Thoracic aorta (tissue), 2 donors: Measurements from ENCODE around the gene RETREG2. TPM values are rescaled to one million over a fixed set of nuclear protein-coding genes. Genes with fewer than 3 reads are reported as not detected.
A peak's percentile ranks its signal among the peaks of the same experiment; 100 is the strongest.

Experiments
- ATAC-seq: fragments of 150-250 bp; one replicate; pipeline ENCODE4 v1.8.0; 2017; ENCODE audit warnings: low read depth; ENCODE audit not compliant: insufficient number of reproducible peaks, low FRiP score
- DNase-seq: peaks from one replicate; pipeline ENCODE4 v3.0.0-alpha.2; 2020; ENCODE audit warnings: low spot score
- H3K27ac ChIP-seq, 2 donors: fragments of 200-600 bp; sonication (generic); 1 replicate in 1 of 2; 2 replicates in 1 of 2; pipeline ENCODE4 v1.5.1; 2016; ENCODE audit warnings: mild to moderate bottlenecking in 2 of 2, moderate library complexity in 2 of 2
- H3K27me3 ChIP-seq: fragments of 200-600 bp; sonication (generic); replicated peaks from 2 replicates; pipeline ENCODE4 v1.6.0; 2016; ENCODE audit warnings: mild to moderate bottlenecking; ENCODE audit not compliant: insufficient read depth
- H3K36me3 ChIP-seq: fragments of 200-600 bp; sonication (generic); one replicate; pipeline ENCODE4 v1.5.1; 2016
- H3K4me1 ChIP-seq, 2 donors: fragments of 200-600 bp; sonication (generic); 1 replicate in 1 of 2; 2 replicates in 1 of 2; pipeline versions ENCODE4 v1.5.1 to v1.6.0; 2016; ENCODE audit warnings: low read depth in 2 of 2, mild to moderate bottlenecking in 1 of 2; ENCODE audit not compliant: control insufficient read depth in 1 of 2
- H3K4me3 ChIP-seq: fragments of 200-600 bp; sonication (generic); 2 replicates; pipeline ENCODE4 v1.5.1; 2016; ENCODE audit warnings: mild to moderate bottlenecking
- H3K9me3 ChIP-seq: fragments of 200-600 bp; sonication (generic); 2 replicates; pipeline ENCODE4 v1.5.1; 2016
- total RNA-seq, 2 donors: library from RNA; depleted of rRNA; stranded (reverse); fragments of >200 nt; gene quantifications; one replicate each; pipeline versions ENCODE4 v1.1.0 to v1.2.3, GENCODE V29; 2016
- TF ChIP-seq, protein P1 (sequence below): fragments of 200-600 bp; sonication (generic); IDR thresholded peaks from one replicate; pipeline ENCODE4 v1.5.1; 2019; ENCODE audit warnings: antibody characterized with exemption

Gene RETREG2
- total RNA-seq, 2 donors from 2014 or later = 43.8 to 58.6 TPM

DNA sequence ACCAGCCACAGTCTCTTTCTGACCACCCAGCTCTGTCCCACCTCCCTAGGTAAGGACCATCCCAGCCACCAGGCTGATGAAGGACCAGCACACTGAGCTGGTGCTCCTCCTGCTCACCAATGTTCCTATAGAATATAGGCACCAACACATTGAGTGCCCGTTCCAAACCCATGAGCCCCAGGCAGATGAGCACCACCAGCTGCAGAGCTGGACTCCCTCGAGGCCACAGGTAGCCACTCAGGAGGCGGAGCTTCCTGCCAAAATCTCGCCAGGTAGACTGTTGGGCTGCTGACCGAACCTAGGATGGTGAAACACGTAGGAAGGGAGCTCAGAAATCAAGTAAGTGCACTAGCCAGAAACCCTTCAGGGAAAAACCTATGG is 38.5 kb downstream of the RETREG2 start:
- TF ChIP-seq, protein P1, sequence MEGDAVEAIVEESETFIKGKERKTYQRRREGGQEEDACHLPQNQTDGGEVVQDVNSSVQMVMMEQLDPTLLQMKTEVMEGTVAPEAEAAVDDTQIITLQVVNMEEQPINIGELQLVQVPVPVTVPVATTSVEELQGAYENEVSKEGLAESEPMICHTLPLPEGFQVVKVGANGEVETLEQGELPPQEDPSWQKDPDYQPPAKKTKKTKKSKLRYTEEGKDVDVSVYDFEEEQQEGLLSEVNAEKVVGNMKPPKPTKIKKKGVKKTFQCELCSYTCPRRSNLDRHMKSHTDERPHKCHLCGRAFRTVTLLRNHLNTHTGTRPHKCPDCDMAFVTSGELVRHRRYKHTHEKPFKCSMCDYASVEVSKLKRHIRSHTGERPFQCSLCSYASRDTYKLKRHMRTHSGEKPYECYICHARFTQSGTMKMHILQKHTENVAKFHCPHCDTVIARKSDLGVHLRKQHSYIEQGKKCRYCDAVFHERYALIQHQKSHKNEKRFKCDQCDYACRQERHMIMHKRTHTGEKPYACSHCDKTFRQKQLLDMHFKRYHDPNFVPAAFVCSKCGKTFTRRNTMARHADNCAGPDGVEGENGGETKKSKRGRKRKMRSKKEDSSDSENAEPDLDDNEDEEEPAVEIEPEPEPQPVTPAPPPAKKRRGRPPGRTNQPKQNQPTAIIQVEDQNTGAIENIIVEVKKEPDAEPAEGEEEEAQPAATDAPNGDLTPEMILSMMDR = no peak
- peaks cover 39% of the 10 kb centered on the region for H3K36me3 ChIP-seq
- H3K4me3 ChIP-seq = no peak overlapping the region
- DNase-seq = no peak
- no peaks in the 10 kb centered on the region for H3K9me3 ChIP-seq
- H3K4me1 ChIP-seq = peaks cover 17 to 39% of the 10 kb centered on the region in 2 donors
- no peak for ATAC-seq
- no peaks in the 10 kb centered on the region for H3K27me3 ChIP-seq
- peak overlapping the region; percentile 1 to 89 for H3K27ac ChIP-seq

DNA sequence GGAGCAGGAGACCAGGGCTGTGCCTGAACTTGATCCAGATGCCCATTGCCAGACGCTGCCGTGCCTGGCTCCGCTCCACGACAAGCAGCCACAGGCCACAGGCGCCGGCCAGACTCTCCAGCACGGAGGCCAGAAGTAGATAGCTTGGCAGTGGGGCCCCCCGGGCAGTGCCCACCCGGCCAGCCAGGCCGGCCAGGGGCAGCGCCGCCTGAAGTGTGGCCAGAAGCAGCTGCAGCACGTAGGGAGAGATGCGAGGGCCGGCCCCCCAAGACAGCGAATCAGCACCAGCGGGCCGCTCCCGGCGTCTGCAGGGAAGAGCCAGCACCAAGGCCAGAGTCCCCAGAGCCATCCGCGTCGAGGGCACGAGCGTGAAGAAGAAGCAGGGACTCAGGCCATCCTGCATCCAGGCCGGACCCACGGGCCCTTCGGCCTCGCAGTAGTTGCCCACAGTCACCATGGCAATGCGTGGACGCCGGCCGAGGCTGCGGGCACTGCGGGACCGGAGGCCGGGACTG is 40.2 kb downstream of the RETREG2 start:
- Histone ChIP-seq H3K36me3 (peaks cover 52% of the 10 kb centered on the region), H3K27ac (peak overlapping the region; percentile 89 to 93), H3K4me1 (peaks cover 17 to 39% of the 10 kb centered on the region in 2 donors), H3K27me3 (no peaks in the 10 kb centered on the region), H3K4me3 (peak overlapping the region; percentile 74), H3K9me3 (no peaks in the 10 kb centered on the region)
- DNase-seq = no peak
- ATAC-seq = peak; percentile 32
- TF ChIP-seq, protein P1 = no peak

DNA sequence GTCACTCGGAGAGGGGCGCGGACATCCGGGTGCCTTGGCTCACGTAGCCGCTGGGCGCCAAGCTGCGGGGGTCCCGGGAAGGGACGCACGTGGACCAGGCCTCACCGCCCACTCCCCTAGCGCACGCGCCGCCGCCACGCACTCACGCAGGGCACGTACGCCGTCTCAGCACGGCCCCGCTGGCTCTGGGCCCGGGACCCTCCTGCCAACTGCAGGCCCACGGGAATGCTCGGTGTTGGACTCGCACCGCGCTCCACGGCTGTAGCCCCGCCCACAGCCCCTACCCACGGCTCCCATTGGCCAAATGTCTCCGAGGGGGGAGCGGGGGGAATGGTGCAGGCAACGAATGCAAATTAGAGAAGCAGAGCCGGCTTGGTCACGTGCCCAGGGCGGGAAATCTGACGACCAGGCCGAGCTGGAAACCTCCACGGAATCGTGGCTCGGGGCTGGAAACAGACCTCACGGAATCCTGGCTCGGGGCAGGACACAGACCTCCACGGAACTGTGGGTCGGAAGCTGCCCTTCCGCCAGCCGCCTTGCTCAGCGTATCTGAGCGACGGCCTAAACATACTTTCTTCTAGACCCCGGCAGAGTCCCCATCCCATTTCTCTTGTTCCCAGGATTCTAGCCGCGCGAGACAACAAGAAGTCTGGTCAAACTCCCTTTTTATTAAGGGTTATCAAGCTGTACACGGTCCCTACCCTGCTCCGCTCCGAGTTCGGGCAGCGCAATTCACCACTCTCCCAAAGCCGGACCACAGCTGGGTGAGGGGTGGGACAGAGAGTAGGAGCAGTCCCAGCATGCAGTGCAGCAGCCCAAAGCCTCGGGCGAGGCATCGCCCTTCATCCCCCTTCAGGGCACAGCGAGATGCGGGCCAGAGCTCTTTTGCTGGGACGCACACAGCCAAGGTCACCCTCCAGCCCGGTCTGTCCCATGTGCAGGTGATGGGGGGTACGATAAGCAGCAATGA is 40.9 kb downstream of the RETREG2 start, which contains the start of gene ABCB6:
Gene ABCB6 (minus strand): TSS at position 227 of the 970 bp plus-strand sequence. CDS start 285 bp downstream, outside the sequence.
- ATAC-seq (peak; percentile 73), DNase-seq (peak; percentile 96)
- peaks cover 17 to 39% of the 10 kb centered on the region in 2 donors for H3K4me1 ChIP-seq
- peak within 1 kb of the TSS; percentile 89 to 93 for H3K27ac ChIP-seq
- TF ChIP-seq, protein P1 = no peak
- no peaks in the 10 kb centered on the region for H3K9me3 ChIP-seq
- H3K4me3 ChIP-seq = peak within 1 kb of the TSS; percentile 74
- peaks cover 54% of the 10 kb centered on the region for H3K36me3 ChIP-seq
- no peaks in the 10 kb centered on the region for H3K27me3 ChIP-seq

DNA sequence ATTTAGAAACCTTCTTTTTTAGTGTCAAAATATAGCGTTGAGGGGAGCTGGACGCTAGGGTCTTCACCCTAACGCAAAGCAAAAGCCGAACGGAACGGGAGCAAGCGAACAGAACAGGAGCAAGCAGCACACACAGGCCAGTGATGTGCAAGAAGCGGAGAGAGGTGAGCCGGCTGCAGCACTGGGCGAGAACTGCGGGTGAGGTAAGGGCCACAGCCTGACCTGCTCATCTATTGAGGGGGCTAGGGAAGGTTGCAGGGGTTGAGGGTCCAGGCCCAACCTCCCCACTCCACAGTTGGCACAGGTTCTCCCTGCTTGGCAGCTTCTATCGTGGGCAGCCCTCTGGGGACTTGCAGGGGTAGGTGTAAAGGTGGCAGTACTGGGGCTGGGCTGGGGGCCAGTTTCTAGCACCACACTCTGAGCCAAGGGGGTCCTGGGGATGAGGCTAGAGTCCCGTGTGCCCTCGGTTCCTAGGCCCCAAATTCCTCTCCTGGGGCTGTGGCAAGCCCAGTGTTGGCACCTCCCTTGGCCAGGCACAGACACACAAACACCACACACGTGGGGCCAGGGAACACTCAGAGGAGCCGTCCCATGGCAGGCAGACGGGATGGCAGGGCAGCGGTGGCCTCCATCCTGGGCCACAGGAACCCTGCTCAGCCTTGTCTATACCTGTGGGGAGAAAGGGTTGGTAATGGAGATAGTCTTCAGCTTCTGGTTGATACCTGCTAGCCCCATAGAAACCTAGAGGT is 41.9 kb downstream of the RETREG2 start:
- ATAC-seq (no peak), DNase-seq (no peak)
- Histone ChIP-seq H3K27ac (peak overlapping the region; percentile 89 to 93), H3K27me3 (no peaks in the 10 kb centered on the region), H3K4me1 (peaks cover 17 to 39% of the 10 kb centered on the region in 2 donors), H3K36me3 (peaks cover 54% of the 10 kb centered on the region), H3K9me3 (no peaks in the 10 kb centered on the region), H3K4me3 (peak overlapping the region; percentile 74)
- TF ChIP-seq, protein P1 = no peak
